K562 (cell line): ENCODE data around the gene FCGR3A.
"Not testable (repeated sequence)": the region's sequence is repeated elsewhere in the genome, so short reads cannot be mapped to it uniquely, and the experiment has no call there.

Experiments used
- AFF4 ChIP-seq: sonication (generic); formaldehyde crosslinking; IDR thresholded peaks from 2 replicates; pipeline ENCODE4 v1.8.0; 2023; ENCODE audit warnings: mild to moderate bottlenecking, missing genetic modification reagents
- CEBPZ ChIP-seq: fragments of 150-350 bp; IDR thresholded peaks from 2 replicates; pipeline ENCODE4 v1.6.1; 2014; ENCODE audit warnings: low read depth, mild to moderate bottlenecking, low read length, borderline replicate concordance
- CTCF ChIP-seq, 3 experiments: IDR thresholded peaks in 2 of 3; conservative IDR thresholded peaks in 1 of 3; 2 replicates each; pipeline ENCODE4 v1.5.1; 2011 to 2012; ENCODE audit warnings: low read length in 3 of 3, mild to moderate bottlenecking in 3 of 3, control low read depth in 2 of 3, improper control_type of control experiment in 1 of 3, inconsistent platforms in 1 of 3, low read depth in 1 of 3, mixed read lengths in 1 of 3, moderate library complexity in 1 of 3; ENCODE audit not compliant: insufficient read depth in 2 of 3
- EZH2 ChIP-seq: IDR thresholded peaks from 2 replicates; pipeline ENCODE4 v1.6.1; 2012; ENCODE audit warnings: low read depth, mild to moderate bottlenecking, inconsistent platforms, low read length, borderline replicate concordance
- NR2C2 ChIP-seq, 2 experiments: fragments of 200-800 bp in 1 of 2; sonication (Bioruptor generic) in 1 of 2; sonication (generic) in 1 of 2; formaldehyde crosslinking in 1 of 2; IDR thresholded peaks; 2 replicates each; pipeline versions ENCODE4 v1.6.1 to v1.8.0; 2016 to 2022; ENCODE audit warnings: mild to moderate bottlenecking in 1 of 2, missing compliant biosample characterization in 1 of 2, missing genetic modification characterization in 1 of 2, missing genetic modification reagents in 1 of 2
- POLR2A ChIP-seq: fragments of 450-650 bp; conservative IDR thresholded peaks from 2 replicates; pipeline ENCODE4 v1.6.1; 2016
- SP1 ChIP-seq: sonication (generic); formaldehyde crosslinking; IDR thresholded peaks from 2 replicates; pipeline ENCODE4 v1.8.1; 2022; ENCODE audit warnings: mild to moderate bottlenecking, missing genetic modification reagents
- SREBF1 ChIP-seq: fragments of 150-350 bp; IDR thresholded peaks from 2 replicates; pipeline ENCODE4 v1.6.1; 2014; ENCODE audit warnings: antibody characterized with exemption, low read depth, low read length, borderline replicate concordance

GRCh38 chr1:161563522-161563921 lies 13.9 kb upstream of the FCGR3A start:
- TF ChIP-seq POLR2A; AFF4 (CRISPR knock-in tag); EZH2; CEBPZ; SP1; CTCF (IDR thresholded peaks at IDR 0.05 in 2 of 3, conservative IDR thresholded peaks at IDR 0.05 in 1 of 3; ENCODE audit: insufficient read depth in 2 of 3, low read depth in 1 of 3, low read length in 3 of 3); SREBF1; NR2C2 (CRISPR knock-in tag; IDR thresholded peaks at IDR 0.05); NR2C2 (tag; IDR thresholded peaks at IDR 0.05): not testable (repeated sequence)
